Activated naive CD4-positive, alpha-beta T cell (primary cell): Measurements from ENCODE around the gene MCM9.

Experiments
- DNase-seq, 4 experiments: peaks; one replicate each; lab custom pipeline; 2025; lab: John Stamatoyannopoulos, UW

MCM9 gene

DNA sequence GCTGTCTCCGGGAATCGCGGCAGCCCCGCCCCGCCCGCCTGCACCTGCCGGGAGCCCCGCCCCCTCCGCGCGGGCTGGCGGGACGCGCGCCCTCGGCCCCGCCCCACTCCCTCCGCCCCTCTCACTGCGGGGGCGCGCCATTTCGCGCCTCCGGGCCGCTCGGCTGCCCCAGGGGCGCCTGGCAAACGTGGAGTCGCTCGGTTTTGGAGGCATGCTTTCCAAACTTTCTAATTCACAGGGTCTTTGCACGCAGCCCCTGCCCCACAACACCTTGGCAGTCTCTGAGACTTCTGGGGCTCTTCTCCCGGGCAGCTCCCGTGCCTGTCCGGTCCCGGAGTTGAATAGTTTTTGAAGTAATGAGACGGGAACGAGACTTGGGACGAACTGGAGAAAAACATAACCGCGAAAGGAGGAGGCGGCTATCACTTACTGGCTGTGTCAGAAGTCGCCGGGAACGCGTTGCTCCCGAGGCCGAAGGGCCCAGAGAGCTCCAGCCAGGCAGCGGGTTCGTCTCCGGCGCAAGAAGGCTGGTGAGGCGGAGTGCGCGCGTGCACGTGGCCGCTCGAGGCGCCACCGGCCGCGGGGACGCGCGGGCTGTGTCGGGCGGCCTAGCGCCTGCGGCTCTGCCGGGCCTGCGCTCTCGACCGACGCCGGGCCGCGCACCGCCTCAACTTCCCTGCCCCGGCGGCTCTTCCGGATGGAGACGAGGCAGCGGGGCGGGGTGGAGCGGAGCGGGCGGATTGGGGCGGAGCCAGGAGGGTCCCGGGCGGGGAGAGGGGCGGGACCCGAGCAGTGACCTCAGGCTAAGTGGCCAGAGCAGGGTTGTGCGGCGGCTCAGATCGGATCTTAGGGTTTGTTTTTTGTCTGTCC is at the start of gene MCM9:
MCM9 (minus strand) TSS at position 699 of the 870 bp plus-strand sequence. CDS start 3,436 bp downstream, outside the sequence.
- peak; percentile 49 to 84 (median 64) for DNase-seq

DNA sequence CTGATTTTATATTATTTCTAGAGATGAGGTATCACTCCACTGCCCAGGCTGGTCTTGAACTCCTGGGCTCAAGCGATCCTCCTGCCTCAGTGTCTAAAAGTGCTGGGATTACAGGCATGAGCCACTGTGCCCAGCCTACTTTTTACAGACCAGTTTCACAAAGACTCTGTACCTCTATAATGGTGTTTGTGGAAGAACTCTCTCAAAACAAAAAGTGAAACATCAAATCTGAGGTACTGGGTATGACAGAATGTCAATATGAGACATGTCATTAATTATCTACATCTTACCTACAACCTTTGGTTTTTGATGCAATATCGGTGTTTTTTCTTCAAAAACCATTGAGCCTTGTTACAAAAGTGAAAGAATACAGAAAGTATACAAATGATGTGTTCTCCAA is 49.4 kb upstream of the MCM9 start:
- DNase-seq = no peak

DNA sequence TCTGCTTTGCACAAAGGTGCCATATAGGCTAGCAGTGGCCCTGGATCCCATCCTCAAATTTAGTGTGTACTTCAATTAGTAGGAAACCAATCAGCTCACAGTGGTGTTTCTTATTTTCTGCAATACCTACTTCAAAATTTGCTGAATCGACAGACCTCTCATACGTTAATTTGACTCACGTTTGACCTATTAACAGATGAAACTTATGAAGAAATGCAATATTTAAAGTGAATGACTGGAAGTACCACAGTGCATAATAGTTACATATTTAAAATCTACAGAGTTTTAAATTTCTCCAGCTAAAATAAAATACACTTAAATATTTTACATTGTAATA is 47.6 kb upstream of the MCM9 start:
- no peak for DNase-seq

DNA sequence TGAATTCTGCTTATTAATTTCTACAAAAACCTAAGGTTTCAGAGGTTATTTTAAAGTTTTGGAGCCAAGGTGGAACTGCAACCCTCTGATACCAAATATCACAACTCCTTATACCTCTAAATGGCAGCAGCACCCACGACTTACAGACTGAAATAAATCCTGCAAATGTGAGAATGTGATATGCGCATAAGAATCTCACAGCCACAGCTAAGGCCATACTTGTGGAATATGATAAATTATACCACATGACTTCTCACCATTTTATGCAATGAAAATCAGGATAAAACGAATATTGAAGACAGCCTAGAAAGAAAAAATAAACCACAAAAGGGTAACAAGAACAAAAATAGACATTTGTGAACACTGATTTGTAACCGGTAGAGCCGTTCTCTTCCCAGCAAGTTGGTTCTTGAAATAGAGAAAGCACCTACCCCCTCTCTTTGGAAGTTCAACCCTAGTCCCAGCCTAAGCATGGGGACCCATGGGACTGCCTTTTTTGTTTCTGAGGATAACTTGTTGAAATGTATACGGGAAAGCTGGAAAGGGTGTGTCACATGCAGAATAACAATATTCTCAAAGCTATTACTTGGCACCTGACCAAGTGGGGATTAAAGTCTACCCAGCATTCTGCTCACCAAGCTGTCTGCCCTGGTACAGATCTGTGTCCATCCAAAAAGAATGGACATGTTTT is 47.1 kb upstream of the MCM9 start:
- DNase-seq = no peak

DNA sequence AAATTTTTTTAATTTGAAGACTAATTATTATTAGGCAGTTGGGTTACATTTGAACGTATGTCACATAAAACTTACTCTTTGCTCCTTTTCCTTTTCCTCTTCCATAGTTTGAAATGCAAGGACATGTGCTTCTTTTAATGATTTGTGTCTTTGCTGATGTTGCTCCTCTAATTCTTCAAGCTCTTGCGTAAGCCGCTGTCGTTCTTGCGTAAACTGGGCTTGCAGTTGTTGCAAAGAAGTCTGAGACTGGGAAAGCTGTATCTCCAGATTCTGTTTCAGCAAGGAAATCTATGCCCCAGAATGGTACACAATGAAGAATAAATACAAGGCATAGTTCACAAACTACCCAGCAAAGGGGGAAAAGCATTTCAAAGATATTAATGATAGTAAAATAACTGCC is 45.1 kb upstream of the MCM9 start:
- DNase-seq = no peak

DNA sequence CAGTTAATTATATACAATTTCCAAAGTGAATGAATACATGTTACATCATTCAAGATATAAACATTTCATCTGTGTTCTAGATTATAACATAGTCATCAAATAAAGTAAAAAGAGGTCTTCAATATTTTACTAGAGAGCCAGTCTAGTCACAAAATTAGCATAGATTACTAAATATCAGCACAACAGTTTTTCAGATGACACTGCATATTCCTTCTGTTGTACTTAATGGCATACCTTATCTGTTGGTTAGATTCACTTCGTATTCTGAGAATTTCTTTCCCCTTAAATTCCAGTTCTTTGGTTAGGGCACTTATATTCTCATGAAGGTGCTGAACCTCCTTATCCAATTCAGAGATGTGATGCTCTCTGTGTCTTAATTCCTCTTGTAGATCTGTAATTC is 39.8 kb upstream of the MCM9 start:
- DNase-seq = no peak

DNA sequence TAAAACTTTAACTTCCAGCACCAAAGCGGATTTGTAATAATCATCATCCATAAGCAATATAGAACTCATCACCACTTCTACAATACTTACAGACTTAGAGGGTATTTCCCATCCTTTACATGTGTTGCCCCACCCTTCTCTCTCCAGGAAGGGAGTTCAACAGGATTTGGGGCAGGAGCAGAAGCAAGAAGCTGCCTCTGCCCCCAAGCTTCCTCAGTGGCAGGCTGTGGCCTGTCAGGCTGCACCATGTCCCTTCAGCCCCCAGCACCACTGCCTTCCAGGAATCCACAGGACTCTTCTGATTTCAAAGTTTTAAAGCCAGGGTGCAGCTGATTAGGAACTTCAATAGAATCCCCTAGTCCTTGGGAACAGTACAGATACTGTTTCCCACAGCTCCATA is 36.7 kb upstream of the MCM9 start:
- no peak for DNase-seq

DNA sequence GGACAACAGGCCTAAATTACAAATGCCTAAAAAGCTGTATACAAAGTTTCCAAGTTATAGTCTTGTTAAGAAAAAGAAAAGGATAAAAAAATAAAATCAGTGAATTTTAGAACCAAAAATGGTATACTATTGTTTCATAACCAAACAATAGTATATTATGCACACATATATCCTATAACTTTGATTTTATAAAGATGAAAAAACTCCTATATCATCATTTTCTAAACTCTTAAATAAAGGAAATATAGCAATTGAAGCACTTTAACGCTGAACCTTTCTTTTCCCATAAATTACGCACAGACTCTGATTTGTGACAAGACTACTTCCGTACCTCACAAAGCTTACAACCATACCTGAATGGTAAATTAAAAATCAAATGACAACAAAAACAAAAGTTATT is 35.9 kb upstream of the MCM9 start:
- no peak for DNase-seq

DNA sequence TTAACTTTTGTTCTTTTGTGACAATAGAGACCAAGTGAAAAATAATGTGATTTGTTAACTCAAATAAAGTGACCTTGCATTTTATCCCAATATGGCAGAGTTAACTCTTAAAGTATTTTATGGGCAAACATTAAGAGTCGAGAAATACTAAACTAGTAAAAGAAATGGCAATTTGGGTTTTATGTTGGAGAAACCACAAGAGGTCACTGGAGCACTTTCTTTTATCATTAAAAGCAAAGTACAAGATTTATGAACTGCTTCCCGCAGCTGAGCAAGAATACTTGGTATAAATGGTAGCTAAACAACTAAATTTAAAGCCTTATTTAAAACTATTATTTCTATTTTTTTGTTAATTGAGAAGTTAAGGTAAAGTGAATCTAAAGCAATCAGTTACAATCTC is 33.5 kb upstream of the MCM9 start:
- DNase-seq = no peak

DNA sequence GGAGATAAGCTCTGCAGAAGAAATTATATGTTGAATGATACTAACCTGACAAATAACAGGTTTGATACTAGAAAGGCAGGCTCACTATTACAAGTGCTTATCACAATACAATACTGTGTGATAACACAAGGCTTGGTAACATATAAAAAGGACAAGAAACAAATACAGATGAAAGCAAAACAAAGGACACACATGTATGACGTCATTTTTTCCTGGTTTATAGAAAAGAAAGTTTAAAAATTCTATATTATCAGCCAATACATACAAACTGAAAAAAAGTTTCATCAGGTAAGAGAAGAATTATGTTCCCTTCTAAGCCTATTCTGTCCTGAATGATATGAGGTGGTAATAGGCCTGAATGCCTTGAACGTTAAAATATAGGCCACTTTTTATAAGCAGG is 32.3 kb upstream of the MCM9 start:
- DNase-seq = no peak

DNA sequence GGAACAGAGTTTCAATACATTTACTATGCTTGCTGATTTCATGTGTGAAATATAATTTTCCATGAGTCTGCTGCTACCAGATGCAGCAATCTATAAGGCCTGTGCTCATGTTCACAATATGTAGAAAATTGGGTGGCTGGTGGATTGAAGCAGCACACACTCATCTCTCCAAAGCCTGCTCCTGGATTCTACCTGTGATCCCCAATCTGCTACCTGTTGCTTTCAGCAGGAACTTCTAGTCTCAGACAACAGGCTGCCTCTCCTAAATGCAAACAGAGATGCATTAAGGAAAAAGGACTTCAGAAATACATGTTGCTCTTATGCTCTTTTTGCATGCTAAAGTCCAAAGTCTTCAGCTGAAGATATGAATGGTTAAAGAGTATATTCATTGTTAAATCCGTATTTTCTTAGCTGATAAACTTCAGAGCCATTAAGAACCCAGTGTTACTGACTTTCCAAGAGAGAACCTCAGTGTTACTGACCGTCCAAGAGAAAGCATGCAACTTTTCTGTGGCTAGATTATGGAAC is 30.9 kb upstream of the MCM9 start:
- no peak for DNase-seq

DNA sequence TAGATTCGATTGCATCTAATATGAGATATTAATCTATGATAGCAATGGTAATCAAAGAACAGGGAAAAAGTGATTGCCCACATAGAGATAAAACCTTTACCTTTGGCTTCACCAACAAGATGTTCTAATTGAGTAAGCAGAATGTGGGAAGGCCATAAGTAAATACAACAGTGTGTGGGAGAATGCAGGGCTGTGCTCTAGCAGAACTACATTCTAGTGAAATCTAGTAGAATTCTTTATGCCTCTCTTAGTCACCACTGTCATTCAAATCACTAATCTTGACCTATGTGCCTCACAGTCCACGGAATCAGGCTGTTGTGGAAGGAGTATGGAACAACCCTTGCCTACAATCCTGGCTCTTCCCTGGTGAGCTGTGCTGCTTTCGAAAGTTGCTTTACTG is 30.4 kb upstream of the MCM9 start:
- no peak for DNase-seq

DNA sequence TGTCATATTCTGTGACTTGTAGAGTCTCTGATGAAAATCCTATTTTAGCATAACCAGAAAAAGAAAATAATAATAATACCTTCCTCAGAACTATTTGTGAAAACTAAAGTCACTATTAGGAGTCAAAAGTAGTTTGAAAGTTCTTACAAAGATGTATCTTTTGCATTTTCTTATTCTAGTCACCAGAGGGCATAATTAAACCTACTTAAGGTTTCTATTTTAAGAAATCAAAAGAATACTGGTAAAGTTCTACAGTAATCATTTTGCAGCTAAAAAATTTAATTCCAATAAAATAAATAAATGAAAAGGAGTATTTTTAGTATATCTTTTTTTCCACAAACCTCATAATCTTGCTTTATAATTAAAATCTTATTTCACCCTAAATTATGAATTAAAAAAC is 28.0 kb upstream of the MCM9 start:
- DNase-seq = no peak

DNA sequence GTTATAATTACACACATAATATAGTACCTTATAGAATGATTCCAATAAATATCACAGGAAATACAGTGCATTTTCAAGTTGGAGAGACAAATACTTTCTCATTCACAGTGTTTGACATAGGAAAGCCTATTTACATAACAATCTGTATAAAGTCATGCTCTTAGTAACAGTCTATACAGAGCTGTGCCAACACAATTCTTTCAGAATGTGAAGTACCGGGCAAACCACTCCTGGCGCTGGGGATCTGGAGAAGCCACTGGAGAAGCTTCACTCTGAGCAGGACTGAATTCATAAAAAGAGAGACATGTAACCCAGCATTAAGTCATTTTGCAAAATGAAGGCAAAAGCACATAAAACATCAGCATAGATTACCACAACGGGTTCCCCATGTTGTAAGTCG is 24.9 kb upstream of the MCM9 start:
- no peak for DNase-seq

DNA sequence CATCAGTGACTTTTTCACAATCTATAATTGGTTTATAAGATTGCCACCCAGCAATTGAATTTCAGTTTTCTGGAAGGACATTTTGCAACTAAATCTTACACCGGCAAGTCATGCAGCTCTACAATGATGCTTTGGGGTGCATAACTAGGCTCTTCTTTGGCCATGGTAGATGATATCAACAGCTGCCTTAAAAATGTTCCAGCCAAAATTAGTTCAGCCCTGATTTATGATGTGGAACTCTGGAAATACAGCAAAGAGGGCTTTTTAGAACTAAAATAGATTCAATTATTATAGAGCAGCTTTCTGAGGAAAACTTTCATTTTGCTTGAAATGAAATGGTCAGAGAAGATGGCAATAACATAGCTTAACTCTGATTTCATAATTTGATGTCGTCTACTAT is 18.4 kb upstream of the MCM9 start:
- no peak for DNase-seq

DNA sequence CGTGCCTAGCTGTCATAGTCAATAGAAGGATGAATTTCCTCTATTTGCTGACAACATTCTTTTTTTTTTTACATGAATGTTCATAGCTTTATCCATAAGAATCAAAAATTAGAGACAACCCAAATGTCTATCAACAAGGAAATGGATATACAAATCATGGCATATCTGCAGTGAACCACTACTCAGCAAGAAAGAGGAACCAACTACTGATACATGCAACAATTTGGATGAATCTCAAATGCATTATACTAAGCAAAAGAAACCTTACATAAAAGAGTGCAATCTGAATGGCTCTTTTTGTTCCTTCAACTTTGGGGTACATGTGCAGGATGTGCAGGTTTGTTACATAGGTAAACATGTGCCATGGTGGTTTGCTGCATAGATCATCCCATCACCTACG is 17.7 kb upstream of the MCM9 start:
- DNase-seq = no peak

DNA sequence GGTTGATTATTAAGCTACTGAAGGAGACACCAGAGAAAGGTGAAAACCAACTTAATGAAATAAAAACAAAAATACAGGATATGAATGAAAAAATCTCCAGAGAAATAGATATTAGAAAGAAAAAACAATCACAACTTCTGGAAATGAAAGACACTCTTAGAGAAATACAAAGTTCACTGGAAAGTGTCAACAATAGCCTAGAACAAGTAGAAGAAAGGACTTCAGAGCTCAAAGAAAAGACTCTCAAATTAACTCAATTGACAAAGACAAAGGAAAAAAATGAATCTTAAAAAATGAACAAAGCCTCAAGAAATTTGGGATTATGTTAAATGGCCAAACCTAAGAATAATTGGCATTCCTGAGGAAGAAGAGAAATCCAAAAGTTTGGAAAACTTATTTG is 10.3 kb upstream of the MCM9 start:
- DNase-seq = no peak

DNA sequence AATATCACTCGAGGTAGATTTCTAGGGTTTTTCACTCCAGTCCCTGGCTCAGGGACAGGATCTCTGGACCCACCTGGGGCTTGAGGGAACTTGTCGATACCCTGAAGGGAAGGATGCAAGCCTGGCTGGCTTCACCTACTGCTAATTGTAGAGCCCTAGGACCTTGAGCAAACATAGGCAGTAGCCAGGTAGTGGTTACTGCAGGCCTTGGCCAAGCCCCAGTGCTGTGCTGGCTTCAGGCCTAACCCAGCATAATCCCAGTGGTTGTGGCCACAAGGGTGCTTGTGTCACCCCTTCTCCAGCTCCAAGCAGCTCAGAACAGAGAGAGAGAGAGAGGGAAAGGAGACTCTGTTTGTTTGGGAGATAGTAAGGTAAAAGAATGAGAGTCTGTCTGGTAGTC is 5.8 kb upstream of the MCM9 start:
- DNase-seq = no peak

DNA sequence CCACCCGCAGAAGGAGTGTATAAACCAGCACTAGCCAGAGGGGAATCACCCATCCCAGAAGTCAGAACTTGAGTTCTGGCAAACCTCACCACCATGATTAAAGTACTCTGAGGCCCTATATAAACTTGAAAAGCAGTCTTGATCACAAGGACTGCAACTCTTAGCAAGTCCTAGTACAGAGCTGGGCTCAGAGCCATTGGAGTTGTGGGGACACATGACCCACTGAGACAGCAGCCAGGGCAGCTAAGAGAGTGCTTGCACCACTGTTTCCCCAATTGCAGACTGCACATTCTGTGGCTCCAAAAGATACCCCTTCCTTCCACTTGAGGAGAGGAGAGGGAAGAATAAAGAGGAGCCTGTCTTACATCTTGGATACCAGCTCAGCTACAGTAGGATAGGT is 4.7 kb upstream of the MCM9 start:
- no peak for DNase-seq

DNA sequence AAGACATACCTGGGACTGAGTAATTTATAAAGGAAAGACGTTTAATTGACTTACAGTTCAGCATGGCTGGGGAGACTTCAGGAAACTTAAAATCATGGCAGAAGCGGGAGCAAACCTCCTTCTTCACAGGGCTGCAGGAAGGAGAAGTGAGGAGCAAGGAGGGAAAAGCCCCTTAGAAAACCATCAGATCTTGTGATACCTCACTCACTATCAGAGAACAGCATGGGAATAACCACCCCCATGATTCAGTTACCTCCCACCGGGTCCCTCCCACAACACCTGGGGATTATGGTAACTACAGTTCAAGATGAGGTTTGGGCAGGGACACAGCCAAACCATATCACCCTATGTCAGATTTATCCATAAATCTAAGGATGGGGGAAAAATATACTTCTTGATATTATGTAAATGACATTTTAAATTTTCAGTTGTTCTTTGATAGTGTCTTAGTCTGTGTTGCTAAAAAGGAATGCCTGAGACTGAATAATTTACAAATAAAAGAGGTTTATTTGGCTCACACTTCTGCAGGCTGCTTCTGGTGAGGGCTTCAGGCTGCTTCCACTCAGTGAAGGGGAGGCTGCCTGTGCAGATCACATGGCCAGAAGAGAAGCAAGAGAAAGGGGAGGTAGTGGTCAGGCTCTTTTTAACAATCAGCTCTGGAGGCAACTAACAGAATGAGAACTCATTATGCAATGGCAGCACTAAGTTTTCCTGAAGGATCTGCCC is 1.2 kb upstream of the MCM9 start:
- no peak for DNase-seq

DNA sequence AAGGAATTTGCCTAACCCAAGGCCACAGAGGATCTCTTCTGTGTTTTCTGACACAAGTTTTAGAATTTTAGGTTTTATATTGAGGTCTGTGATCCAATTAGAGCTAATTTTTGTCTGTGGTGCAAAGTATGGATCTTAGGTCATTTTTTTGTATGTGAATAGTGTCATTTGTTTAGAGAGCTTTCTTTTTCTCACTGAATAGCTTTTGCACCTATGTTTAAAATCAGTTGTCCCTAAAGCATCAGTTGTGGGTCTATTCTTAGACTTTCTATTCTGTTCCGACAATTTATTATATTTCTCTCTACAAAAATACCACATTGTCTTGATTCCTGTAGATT is 341 bp upstream of the MCM9 start:
- DNase-seq = no peak

DNA sequence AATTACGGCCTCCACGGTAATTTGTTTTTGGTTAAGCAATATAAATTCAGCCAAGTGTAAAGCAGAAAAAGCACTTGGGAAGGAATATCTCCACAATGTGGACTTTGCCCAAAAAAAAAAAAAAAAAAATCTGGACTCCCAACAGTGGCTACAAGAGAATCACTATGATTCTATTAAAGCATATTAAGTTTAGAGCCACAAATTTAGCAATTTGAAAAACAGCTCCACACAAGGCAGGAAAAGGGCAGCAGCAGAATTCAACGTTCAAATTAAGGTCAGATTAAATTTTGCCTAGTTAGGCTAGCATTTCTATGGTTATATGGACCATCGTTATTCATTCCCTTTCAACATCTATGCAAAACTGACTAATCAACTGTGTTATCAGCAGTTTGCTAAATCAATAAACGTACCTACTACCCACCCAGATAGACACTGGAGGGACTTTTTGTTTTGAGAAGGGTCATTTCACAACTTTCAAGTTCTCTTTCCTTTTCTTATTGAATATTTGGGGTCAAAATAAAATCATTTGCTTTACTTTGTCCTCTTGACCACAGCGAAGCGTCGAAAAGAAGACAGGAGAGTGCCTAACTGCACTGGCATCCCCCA is 1.0 kb downstream of the MCM9 start:
- no peak for DNase-seq

DNA sequence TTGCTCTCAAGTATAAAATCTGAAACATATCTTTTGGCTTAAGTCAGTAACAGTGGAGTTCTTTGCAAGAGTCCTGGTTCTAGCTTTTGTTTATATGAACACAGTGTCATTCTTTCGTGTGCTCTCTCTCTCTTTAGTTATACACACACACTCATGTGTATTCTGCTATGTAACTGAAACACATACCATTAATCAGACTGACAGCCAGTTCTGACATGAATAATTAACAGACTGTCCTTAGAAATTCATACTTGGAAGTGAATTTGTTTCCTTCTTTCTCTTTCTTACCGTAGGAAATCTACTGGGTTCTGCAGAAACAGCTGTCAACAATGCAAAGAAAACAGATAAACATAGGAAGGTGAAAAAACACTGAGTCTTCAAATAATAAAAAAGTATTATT is 2.5 kb downstream of the MCM9 start:
- no peak for DNase-seq
